ENCODE results near the gene SEPTIN3. TPM values are rescaled to one million over a fixed set of nuclear protein-coding genes. Genes with fewer than 3 reads are reported as not detected.

The SEPTIN3 gene
- total RNA-seq, 2 experiments from 2014 or later: 1.1 to 2.1 TPM

- intact Hi-C loops (cut with micrococcal nuclease; ENCODE audit: unreplicated experiment): no loop called here
- Histone ChIP-seq H4K20me1 (ENCODE audit: insufficient read depth, low read length) (no peaks in the 10 kb centered on the region; the same call in 1 of the 2 replicates), H3K9me3 (ENCODE audit: low read length) (no peaks in the 10 kb centered on the region), H3K27ac (ENCODE audit: low read depth, low read length, poor library complexity, severe bottlenecking) (peak overlapping the region; percentile 91), H3K9me2 (ENCODE audit: insufficient read depth, low read length) (no peaks in the 10 kb centered on the region), H3K4me1 (ENCODE audit: insufficient read depth, low read length, poor library complexity, severe bottlenecking) (peaks cover 97% of the 10 kb centered on the region), H3K4me3 (ENCODE audit: low read depth, low read length, poor library complexity, severe bottlenecking) (no peak overlapping the region), H3K79me2 (ENCODE audit: insufficient read depth, low read depth, low read length) (peaks cover 13% of the 10 kb centered on the region), H2AFZ (ENCODE audit: low read length) (no peak overlapping the region), H3K4me2 (ENCODE audit: low read length) (peak overlapping the region; percentile 57), H3K36me3 (ENCODE audit: insufficient read depth, low read length) (peaks cover 72% of the 10 kb centered on the region)
- no TSS peak for BruUV-seq (replicated peaks)
- ChIA-PET CTCF (ENCODE audit: unreplicated experiment) (no interaction called here), POLR2A (no interaction called here)
- TF ChIP-seq EZH2phosphoT487 (IDR thresholded peaks at IDR 0.05; ENCODE audit: borderline replicate concordance, low read depth, low read length): no peak
- TF ChIP-seq CTCF (conservative IDR thresholded peaks at IDR 0.05; ENCODE audit: low read length): no peak
- no peak for DNase-seq (ENCODE audit: low spot score)
These were observed 34.3 kb upstream of the SEPTIN3 start for GRCh38 chr22:41935015-41935351.

DNA sequence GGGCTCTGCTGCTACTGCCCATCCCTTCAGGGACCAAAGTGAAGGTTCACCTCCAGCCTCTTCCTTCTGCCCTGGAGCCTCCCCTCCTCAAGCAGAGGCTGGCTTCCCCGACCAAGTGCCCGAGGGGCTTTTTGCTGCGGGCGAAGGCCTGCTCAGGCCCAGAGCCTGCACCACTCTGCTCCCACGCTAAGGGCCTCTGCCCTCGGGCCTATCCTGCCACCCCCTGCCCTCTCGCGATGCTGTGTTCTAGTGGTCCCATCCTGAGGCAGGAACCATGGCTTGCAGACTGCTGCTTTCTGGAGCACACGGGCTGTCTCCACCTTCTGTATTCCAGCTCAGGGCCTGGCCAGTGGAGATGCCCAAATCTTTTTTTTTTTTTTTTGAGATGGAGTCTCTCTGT is 33.7 kb upstream of the SEPTIN3 start:
- H3K27ac ChIP-seq (ENCODE audit: low read depth, low read length, poor library complexity, severe bottlenecking): peak overlapping the region; percentile 91
- H3K9me2 ChIP-seq (ENCODE audit: insufficient read depth, low read length): no peaks in the 10 kb centered on the region
- POLR2A ChIA-PET: interaction anchor here (0.9 to 1.5 kb wide), 4 partner anchors 7 to 14 kb away, joined by 3 to 14 read pairs (median 4); partner anchors contain the start of gene CENPM
- BruUV-seq (replicated peaks): no TSS peak
- peaks cover 99% of the 10 kb centered on the region for H3K4me1 ChIP-seq (ENCODE audit: insufficient read depth, low read length, poor library complexity, severe bottlenecking)
- H3K79me2 ChIP-seq (ENCODE audit: insufficient read depth, low read depth, low read length): peaks cover 13% of the 10 kb centered on the region
- no peak for DNase-seq (ENCODE audit: low spot score)
- no peaks in the 10 kb centered on the region for H3K9me3 ChIP-seq (ENCODE audit: low read length)
- no peak overlapping the region for H2AFZ ChIP-seq (ENCODE audit: low read length)
- peak overlapping the region; percentile 8 for H3K4me3 ChIP-seq (ENCODE audit: low read depth, low read length, poor library complexity, severe bottlenecking)
- H3K36me3 ChIP-seq (ENCODE audit: insufficient read depth, low read length): peaks cover 76% of the 10 kb centered on the region
- peak overlapping the region; percentile 57 for H3K4me2 ChIP-seq (ENCODE audit: low read length)
- no peak for TF ChIP-seq CTCF (conservative IDR thresholded peaks at IDR 0.05; ENCODE audit: low read length)
- TF ChIP-seq EZH2phosphoT487 (IDR thresholded peaks at IDR 0.05; ENCODE audit: borderline replicate concordance, low read depth, low read length): no peak
- CTCF ChIA-PET (ENCODE audit: unreplicated experiment): interaction anchor here (0.9 to 1.0 kb wide), 2 partner anchors 10 to 11 kb away, joined by 3 to 4 read pairs; partner anchors contain the start of gene CENPM
- H4K20me1 ChIP-seq (ENCODE audit: insufficient read depth, low read length): no peaks in the 10 kb centered on the region; the same call in 1 of the 2 replicates
- intact Hi-C loops (cut with micrococcal nuclease; ENCODE audit: unreplicated experiment): no loop called here

- H3K79me2 ChIP-seq (ENCODE audit: insufficient read depth, low read depth, low read length): peaks cover 19% of the 10 kb centered on the region
- POLR2A ChIA-PET: interaction anchor here (0.5 to 1.5 kb wide), 6 partner anchors 10 to 919 kb away, joined by 3 to 14 read pairs (median 4); partner anchors contain the start of genes CCDC134, CENPM and TNFRSF13C
- H3K4me1 ChIP-seq (ENCODE audit: insufficient read depth, low read length, poor library complexity, severe bottlenecking): peaks cover 99% of the 10 kb centered on the region
- CTCF ChIA-PET (ENCODE audit: unreplicated experiment): no interaction called here
- no TSS peak for BruUV-seq (replicated peaks)
- no peak for TF ChIP-seq CTCF (conservative IDR thresholded peaks at IDR 0.05; ENCODE audit: low read length)
- TF ChIP-seq EZH2phosphoT487 (IDR thresholded peaks at IDR 0.05; ENCODE audit: borderline replicate concordance, low read depth, low read length): no peak
- H3K4me2 ChIP-seq (ENCODE audit: low read length): peak overlapping the region; percentile 57
- H2AFZ ChIP-seq (ENCODE audit: low read length): no peak overlapping the region
- peaks cover 89% of the 10 kb centered on the region for H3K36me3 ChIP-seq (ENCODE audit: insufficient read depth, low read length)
- H3K4me3 ChIP-seq (ENCODE audit: low read depth, low read length, poor library complexity, severe bottlenecking): no peak overlapping the region
- intact Hi-C loops (cut with micrococcal nuclease; ENCODE audit: unreplicated experiment): loop anchor here (1.0 to 2.0 kb wide), 2 partner anchors 11 to 104 kb away; partner anchors contain the start of genes SREBF2 and TNFRSF13C
- H4K20me1 ChIP-seq (ENCODE audit: insufficient read depth, low read length): peaks cover 4% of the 10 kb centered on the region; the same call in 1 of the 2 replicates
- DNase-seq (ENCODE audit: low spot score): peak; percentile 27
- no peaks in the 10 kb centered on the region for H3K9me3 ChIP-seq (ENCODE audit: low read length)
- H3K9me2 ChIP-seq (ENCODE audit: insufficient read depth, low read length): no peaks in the 10 kb centered on the region
- H3K27ac ChIP-seq (ENCODE audit: low read depth, low read length, poor library complexity, severe bottlenecking): peak overlapping the region; percentile 91
These were observed 32.4 kb upstream of the SEPTIN3 start for GRCh38 chr22:41936894-41937169.
